ENCODE data around the gene JUN. TPM values are rescaled to one million over a fixed set of nuclear protein-coding genes. Genes with fewer than 3 reads are reported as not detected.

Gene JUN
- total and polyA plus RNA-seq, 12 donors, result 47.0 to 209 (median 78.0) TPM

- no peak for DNase-seq
- Histone ChIP-seq H3K9me3 (no peaks in the 10 kb centered on the region), H3K4me1 (peaks cover 3 to 32% (median 19%) of the 10 kb centered on the region in 9 donors), H3K4me3 (no peak overlapping the region), H3K27me3 (no peaks in the 10 kb centered on the region), H3K36me3 (no peaks in the 10 kb centered on the region), H3K27ac (no peak overlapping the region)
- ATAC-seq, result no peak
- TF ChIP-seq CTCF (IDR thresholded peaks at IDR 0.05), result no peak
- WGBS, 2 donors, result 85 to 97% methylated on average over 4 of the region's 4 CpGs
- intact Hi-C loops (cut with DNase I), result no loop called here
These were observed 30.4 kb downstream of the JUN start for GRCh38 chr1:58753431-58753866.

- H3K4me3 ChIP-seq, result no peak overlapping the region
- no peaks in the 10 kb centered on the region for H3K27me3 ChIP-seq
- no peak overlapping the region for H3K27ac ChIP-seq
- 94 to 97% methylated on average over 1 of the region's 1 CpG for WGBS, 2 donors
- intact Hi-C loops (cut with DNase I), result loop anchor here in 2 of 10 donors (10.0 kb wide), 2 partner anchors 545 to 1005 kb away; partner anchors contain the start of gene FGGY (in 1 of the 2)
- ATAC-seq, result no peak
- peaks cover 0 to 10% (median under 1%) of the 10 kb centered on the region in 9 donors for H3K4me1 ChIP-seq
- no peaks in the 10 kb centered on the region for H3K36me3 ChIP-seq
- TF ChIP-seq CTCF (IDR thresholded peaks at IDR 0.05), result no peak
- no peaks in the 10 kb centered on the region for H3K9me3 ChIP-seq
- no peak for DNase-seq
These were observed 34.2 kb downstream of the JUN start for GRCh38 chr1:58749646-58750045.

GRCh38 chr1:58748666-58749065 lies 35.2 kb downstream of the JUN start:
- Histone ChIP-seq H3K27ac (no peak overlapping the region), H3K36me3 (no peaks in the 10 kb centered on the region), H3K9me3 (no peaks in the 10 kb centered on the region), H3K4me3 (no peak overlapping the region), H3K27me3 (no peaks in the 10 kb centered on the region), H3K4me1 (no peaks in the 10 kb centered on the region)
- intact Hi-C loops (cut with DNase I), result loop anchor here in 2 of 10 donors (10.0 kb wide), 2 partner anchors 546 to 1006 kb away; partner anchors contain the start of gene FGGY (in 1 of the 2)
- 55 to 64% methylated on average over 3 of the region's 3 CpGs for WGBS, 2 donors
- DNase-seq, result no peak
- no peak for TF ChIP-seq CTCF (IDR thresholded peaks at IDR 0.05)
- no peak for ATAC-seq

GRCh38 chr1:58746757-58747156 lies 37.1 kb downstream of the JUN start:
- no peaks in the 10 kb centered on the region for H3K36me3 ChIP-seq
- H3K27ac ChIP-seq, result no peak overlapping the region
- ATAC-seq (no peak), DNase-seq (no peak)
- no peaks in the 10 kb centered on the region for H3K9me3 ChIP-seq
- no peaks in the 10 kb centered on the region for H3K4me1 ChIP-seq
- 90 to 91% methylated on average over 2 of the region's 2 CpGs for WGBS, 2 donors
- no peak overlapping the region for H3K4me3 ChIP-seq
- intact Hi-C loops (cut with DNase I), result loop anchor here in 2 of 10 donors (10.0 kb wide), 2 partner anchors 548 to 1008 kb away; partner anchors contain the start of gene FGGY (in 1 of the 2)
- no peaks in the 10 kb centered on the region for H3K27me3 ChIP-seq
- TF ChIP-seq CTCF (IDR thresholded peaks at IDR 0.05), result no peak

All from heart right ventricle (tissue), 16 donors.